GM13976 (cell line): Measurements from ENCODE around the gene PTPRG.

Experiments
- DNase-seq: peaks from one replicate; pipeline ENCODE4 v3.0.0; 2012; ENCODE audit warnings: low spot score
- in situ Hi-C: fragments of 300-500 bp; cut with MboI; formaldehyde crosslinking; loops from one replicate; pipeline ENCODE4 v1.12.0; 2022; ENCODE audit warnings: low sequenced_read_pairs, mixed read lengths, inconsistent platforms; ENCODE audit not compliant: unreplicated experiment
- TF ChIP-seq, protein P1 (sequence below): IDR thresholded peaks from 2 replicates; pipeline ENCODE4 v1.5.1; 2012; ENCODE audit warnings: borderline replicate concordance, mild to moderate bottlenecking; ENCODE audit not compliant: insufficient read depth; ENCODE audit errors: extremely low read depth, missing control alignments, control extremely low read depth

PTPRG gene

GRCh38 chr3:61806810-61807209 lies 245.4 kb downstream of the PTPRG start:
- TF ChIP-seq, protein P1, sequence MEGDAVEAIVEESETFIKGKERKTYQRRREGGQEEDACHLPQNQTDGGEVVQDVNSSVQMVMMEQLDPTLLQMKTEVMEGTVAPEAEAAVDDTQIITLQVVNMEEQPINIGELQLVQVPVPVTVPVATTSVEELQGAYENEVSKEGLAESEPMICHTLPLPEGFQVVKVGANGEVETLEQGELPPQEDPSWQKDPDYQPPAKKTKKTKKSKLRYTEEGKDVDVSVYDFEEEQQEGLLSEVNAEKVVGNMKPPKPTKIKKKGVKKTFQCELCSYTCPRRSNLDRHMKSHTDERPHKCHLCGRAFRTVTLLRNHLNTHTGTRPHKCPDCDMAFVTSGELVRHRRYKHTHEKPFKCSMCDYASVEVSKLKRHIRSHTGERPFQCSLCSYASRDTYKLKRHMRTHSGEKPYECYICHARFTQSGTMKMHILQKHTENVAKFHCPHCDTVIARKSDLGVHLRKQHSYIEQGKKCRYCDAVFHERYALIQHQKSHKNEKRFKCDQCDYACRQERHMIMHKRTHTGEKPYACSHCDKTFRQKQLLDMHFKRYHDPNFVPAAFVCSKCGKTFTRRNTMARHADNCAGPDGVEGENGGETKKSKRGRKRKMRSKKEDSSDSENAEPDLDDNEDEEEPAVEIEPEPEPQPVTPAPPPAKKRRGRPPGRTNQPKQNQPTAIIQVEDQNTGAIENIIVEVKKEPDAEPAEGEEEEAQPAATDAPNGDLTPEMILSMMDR, result no peak
- in situ Hi-C loops, result no loop called here
- DNase-seq, result no peak

DNA sequence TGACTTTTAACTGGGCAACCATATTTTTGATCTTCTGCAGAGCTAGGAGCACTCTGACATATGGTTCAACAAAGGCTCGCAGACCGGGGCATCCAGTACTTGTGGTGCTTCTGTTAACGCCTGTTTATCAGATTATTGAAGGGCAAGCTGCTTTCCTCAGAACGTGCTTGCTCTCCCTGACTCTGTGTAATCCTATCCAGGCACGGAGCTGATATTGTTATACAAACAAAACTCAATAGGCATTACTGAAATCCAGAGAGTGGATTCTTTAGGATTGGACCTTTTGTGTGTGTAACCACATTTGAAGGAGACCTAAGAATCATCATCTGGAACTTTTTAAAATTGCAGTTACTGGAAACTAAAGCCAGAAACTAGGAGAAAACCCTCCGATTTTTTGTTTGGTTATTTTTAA lies 246.5 kb downstream of the PTPRG start:
- in situ Hi-C loops, result no loop called here
- DNase-seq, result no peak
- TF ChIP-seq, protein P1, result no peak

DNA sequence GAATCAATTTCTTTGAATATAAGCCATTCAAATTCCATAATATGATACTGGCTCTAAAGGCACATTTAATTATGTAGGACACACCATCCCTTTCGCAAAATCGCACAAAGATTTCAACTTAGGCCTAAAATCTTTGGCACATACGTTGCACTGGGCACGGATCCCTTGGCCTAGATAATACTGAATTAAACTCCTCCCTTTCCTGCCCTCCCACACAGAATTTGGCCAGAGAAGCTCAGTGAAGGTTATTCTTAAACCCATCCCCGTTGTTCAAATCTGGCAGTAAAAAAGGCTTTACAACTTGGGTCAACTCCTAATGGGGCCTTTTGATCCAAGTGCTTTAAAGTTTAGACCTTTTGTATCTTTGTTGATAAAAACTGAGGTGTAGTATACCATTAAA lies 247.2 kb downstream of the PTPRG start:
- DNase-seq, result no peak
- in situ Hi-C loops, result no loop called here
- TF ChIP-seq, protein P1, result no peak

GRCh38 chr3:61808999-61809398 lies 247.6 kb downstream of the PTPRG start:
- in situ Hi-C loops, result no loop called here
- TF ChIP-seq, protein P1, result no peak

DNA sequence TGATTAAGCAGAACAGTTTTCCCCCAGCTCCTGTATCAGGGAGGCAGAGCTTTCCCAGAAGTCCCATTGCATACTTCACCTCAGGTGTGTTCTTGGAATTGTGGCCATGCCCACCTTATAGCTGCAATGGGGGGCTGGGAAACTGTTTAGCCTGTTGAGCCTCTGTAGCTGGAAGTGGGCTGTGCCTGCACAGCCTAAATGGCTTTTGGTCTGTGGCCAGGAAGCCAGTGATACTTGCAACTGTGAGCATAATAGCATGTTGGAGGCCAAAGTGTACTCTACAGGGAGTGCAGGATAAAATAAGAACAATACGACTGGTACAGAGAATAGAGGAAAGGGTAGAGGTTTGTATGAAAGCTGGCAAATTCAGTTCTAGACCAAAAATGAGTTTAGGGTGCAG lies 248.5 kb downstream of the PTPRG start:
- DNase-seq, result no peak
- in situ Hi-C loops, result no loop called here
- TF ChIP-seq, protein P1, result no peak

More at GRCh38 chr3:61808999-61809398, 247.6 kb downstream of the PTPRG start:
- no peak for DNase-seq

DNA sequence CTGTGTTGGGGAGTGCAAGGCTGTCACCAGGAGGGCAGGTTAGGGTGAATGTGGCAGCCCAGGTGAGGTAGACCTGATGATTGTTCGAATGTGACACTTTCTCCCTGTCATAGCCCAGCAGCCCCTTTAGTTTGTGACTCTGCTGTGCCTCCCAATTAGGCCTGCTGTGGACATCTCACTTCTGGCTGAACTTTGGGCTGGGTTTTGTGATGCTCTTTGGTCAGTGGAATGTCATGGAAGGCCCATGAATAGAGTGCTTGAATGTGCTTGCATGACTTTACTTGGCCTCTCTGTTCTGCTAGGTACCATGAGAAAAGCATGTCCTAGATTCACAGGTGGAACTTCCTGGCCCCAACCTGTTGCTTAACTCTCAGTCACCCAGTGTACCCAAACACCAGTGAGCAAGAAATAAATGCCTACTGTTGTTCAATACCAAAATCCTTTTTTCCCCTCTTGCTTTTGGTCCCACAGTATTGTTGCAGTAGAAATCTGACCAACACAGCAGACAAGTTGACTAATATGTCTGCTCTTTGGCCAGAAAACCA lies 249.7 kb downstream of the PTPRG start:
- in situ Hi-C loops, result no loop called here
- no peak for DNase-seq
- TF ChIP-seq, protein P1, result no peak
